ENCODE results near the gene FMNL2. TPM values are rescaled to one million over a fixed set of nuclear protein-coding genes. Genes with fewer than 3 reads are reported as not detected.

FMNL2 gene
- polyA plus RNA-seq, 1 donor from 2014 or later: 86.5 TPM

DNA sequence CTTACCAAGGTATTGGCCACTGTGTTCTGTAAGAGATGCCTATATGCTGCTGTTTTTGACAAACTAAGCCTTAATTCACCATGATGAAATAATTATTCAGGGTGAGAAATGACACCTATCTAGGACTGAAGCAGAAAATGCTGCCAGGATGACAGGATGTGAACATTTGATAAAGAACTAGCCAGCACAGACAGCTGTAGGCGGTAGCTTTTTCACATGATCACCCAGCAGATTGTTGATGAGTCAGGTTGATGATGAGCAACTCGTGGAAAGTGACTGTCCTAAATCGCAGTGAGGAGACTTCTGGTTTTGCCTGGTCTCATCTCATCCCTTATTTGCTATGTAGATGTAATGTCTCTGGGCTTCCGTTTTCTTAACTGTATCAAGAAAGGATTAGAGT is 238.2 kb downstream of the FMNL2 start:
- Histone ChIP-seq H3K27ac (ENCODE audit: low read length) (no peak overlapping the region), H3K9ac (ENCODE audit: low read length) (no peak overlapping the region), H2AFZ (ENCODE audit: low read depth, low read length) (no peak overlapping the region), H4K20me1 (ENCODE audit: insufficient read depth) (no peaks in the 10 kb centered on the region), H3K4me3 (ENCODE audit: low read length) (no peak overlapping the region), H3K27me3 (ENCODE audit: insufficient read depth, low read depth, low read length) (no peaks in the 10 kb centered on the region), H3K79me2 (replicated peaks; ENCODE audit: insufficient read depth, low read length) (no peaks in the 10 kb centered on the region), H3K4me2 (ENCODE audit: low read length) (no peak overlapping the region), H3K9me2 (ENCODE audit: insufficient read depth, low read length) (no peaks in the 10 kb centered on the region), H3K9me3 (ENCODE audit: low read length) (no peaks in the 10 kb centered on the region), H3F3A (ENCODE audit: insufficient read depth, low read length, poor library complexity, severe bottlenecking) (peaks cover 6% of the 10 kb centered on the region), H3K36me3 (ENCODE audit: insufficient read depth, low read length) (no peaks in the 10 kb centered on the region)
- TF ChIP-seq POLR2AphosphoS5 (IDR thresholded peaks at IDR 0.05): peak; percentile 10
- TF ChIP-seq EZH2 (IDR thresholded peaks at IDR 0.05; ENCODE audit: borderline replicate concordance, insufficient read depth, low read length, poor library complexity, severe bottlenecking): no peak

DNA sequence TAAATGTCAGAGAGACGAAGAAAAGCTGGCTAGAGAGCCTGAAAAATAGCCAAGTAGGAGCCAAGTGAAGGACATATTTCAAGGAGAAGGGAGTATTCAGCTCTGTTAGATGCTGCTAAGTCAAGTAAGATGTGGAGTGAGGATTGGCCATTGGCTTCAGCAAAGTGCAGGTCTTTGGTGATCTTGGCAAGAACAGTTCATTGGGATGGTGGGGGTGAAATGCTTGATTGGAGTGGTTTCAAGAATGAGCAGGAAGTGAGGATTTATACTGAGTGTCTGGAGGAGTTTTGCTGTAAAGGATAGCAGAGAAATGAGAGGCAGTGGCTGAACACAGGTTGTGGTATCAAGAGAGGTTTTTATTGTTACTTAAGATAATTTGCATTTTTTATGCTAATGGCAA is 242.6 kb downstream of the FMNL2 start:
- no peaks in the 10 kb centered on the region for H3K36me3 ChIP-seq (ENCODE audit: insufficient read depth, low read length)
- no peak overlapping the region for H3K4me2 ChIP-seq (ENCODE audit: low read length)
- no peaks in the 10 kb centered on the region for H3K9me3 ChIP-seq (ENCODE audit: low read length)
- no peak overlapping the region for H3K4me3 ChIP-seq (ENCODE audit: low read length)
- no peak overlapping the region for H2AFZ ChIP-seq (ENCODE audit: low read depth, low read length)
- no peak overlapping the region for H3K9ac ChIP-seq (ENCODE audit: low read length)
- no peak overlapping the region for H3K27ac ChIP-seq (ENCODE audit: low read length)
- TF ChIP-seq POLR2AphosphoS5 (IDR thresholded peaks at IDR 0.05): no peak
- no peak for TF ChIP-seq SMC3 (conservative IDR thresholded peaks at IDR 0.05; ENCODE audit: poor library complexity)
- TF ChIP-seq, protein P1, sequence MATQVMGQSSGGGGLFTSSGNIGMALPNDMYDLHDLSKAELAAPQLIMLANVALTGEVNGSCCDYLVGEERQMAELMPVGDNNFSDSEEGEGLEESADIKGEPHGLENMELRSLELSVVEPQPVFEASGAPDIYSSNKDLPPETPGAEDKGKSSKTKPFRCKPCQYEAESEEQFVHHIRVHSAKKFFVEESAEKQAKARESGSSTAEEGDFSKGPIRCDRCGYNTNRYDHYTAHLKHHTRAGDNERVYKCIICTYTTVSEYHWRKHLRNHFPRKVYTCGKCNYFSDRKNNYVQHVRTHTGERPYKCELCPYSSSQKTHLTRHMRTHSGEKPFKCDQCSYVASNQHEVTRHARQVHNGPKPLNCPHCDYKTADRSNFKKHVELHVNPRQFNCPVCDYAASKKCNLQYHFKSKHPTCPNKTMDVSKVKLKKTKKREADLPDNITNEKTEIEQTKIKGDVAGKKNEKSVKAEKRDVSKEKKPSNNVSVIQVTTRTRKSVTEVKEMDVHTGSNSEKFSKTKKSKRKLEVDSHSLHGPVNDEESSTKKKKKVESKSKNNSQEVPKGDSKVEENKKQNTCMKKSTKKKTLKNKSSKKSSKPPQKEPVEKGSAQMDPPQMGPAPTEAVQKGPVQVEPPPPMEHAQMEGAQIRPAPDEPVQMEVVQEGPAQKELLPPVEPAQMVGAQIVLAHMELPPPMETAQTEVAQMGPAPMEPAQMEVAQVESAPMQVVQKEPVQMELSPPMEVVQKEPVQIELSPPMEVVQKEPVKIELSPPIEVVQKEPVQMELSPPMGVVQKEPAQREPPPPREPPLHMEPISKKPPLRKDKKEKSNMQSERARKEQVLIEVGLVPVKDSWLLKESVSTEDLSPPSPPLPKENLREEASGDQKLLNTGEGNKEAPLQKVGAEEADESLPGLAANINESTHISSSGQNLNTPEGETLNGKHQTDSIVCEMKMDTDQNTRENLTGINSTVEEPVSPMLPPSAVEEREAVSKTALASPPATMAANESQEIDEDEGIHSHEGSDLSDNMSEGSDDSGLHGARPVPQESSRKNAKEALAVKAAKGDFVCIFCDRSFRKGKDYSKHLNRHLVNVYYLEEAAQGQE (IDR thresholded peaks at IDR 0.05; ENCODE audit: borderline replicate concordance): no peak
- TF ChIP-seq EZH2 (IDR thresholded peaks at IDR 0.05; ENCODE audit: borderline replicate concordance, insufficient read depth, low read length, poor library complexity, severe bottlenecking): no peak
- no peak for TF ChIP-seq MXI1 (conservative IDR thresholded peaks at IDR 0.05; ENCODE audit: poor library complexity, severe bottlenecking)
- no peak for TF ChIP-seq RAD21 (conservative IDR thresholded peaks at IDR 0.05)
- TF ChIP-seq TAF1 (IDR thresholded peaks at IDR 0.05; ENCODE audit: low read depth): no peak
- TF ChIP-seq EP300 (conservative IDR thresholded peaks at IDR 0.05; ENCODE audit: poor library complexity, severe bottlenecking): no peak
- TF ChIP-seq, protein P2, sequence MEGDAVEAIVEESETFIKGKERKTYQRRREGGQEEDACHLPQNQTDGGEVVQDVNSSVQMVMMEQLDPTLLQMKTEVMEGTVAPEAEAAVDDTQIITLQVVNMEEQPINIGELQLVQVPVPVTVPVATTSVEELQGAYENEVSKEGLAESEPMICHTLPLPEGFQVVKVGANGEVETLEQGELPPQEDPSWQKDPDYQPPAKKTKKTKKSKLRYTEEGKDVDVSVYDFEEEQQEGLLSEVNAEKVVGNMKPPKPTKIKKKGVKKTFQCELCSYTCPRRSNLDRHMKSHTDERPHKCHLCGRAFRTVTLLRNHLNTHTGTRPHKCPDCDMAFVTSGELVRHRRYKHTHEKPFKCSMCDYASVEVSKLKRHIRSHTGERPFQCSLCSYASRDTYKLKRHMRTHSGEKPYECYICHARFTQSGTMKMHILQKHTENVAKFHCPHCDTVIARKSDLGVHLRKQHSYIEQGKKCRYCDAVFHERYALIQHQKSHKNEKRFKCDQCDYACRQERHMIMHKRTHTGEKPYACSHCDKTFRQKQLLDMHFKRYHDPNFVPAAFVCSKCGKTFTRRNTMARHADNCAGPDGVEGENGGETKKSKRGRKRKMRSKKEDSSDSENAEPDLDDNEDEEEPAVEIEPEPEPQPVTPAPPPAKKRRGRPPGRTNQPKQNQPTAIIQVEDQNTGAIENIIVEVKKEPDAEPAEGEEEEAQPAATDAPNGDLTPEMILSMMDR (IDR thresholded peaks at IDR 0.05; ENCODE audit: poor library complexity, severe bottlenecking): no peak
- H3K79me2 ChIP-seq (replicated peaks; ENCODE audit: insufficient read depth, low read length): no peaks in the 10 kb centered on the region
- no peaks in the 10 kb centered on the region for H3K27me3 ChIP-seq (ENCODE audit: insufficient read depth, low read depth, low read length)
- no peaks in the 10 kb centered on the region for H3K9me2 ChIP-seq (ENCODE audit: insufficient read depth, low read length)
- H3F3A ChIP-seq (ENCODE audit: insufficient read depth, low read length, poor library complexity, severe bottlenecking): peaks cover 6% of the 10 kb centered on the region
- H4K20me1 ChIP-seq (ENCODE audit: insufficient read depth): no peaks in the 10 kb centered on the region

GRCh38 chr2:152578573-152578972 is 243.6 kb downstream of the FMNL2 start:
- no peaks in the 10 kb centered on the region for H3K27me3 ChIP-seq (ENCODE audit: insufficient read depth, low read depth, low read length)
- no peaks in the 10 kb centered on the region for H3K36me3 ChIP-seq (ENCODE audit: insufficient read depth, low read length)
- no peaks in the 10 kb centered on the region for H3K79me2 ChIP-seq (replicated peaks; ENCODE audit: insufficient read depth, low read length)
- H4K20me1 ChIP-seq (ENCODE audit: insufficient read depth): no peaks in the 10 kb centered on the region
- H3K9ac ChIP-seq (ENCODE audit: low read length): no peak overlapping the region
- no peak overlapping the region for H3K27ac ChIP-seq (ENCODE audit: low read length)
- no peak overlapping the region for H3K4me3 ChIP-seq (ENCODE audit: low read length)
- H3K9me2 ChIP-seq (ENCODE audit: insufficient read depth, low read length): no peaks in the 10 kb centered on the region
- no peaks in the 10 kb centered on the region for H3K9me3 ChIP-seq (ENCODE audit: low read length)
- H3K4me2 ChIP-seq (ENCODE audit: low read length): no peak overlapping the region
- H3F3A ChIP-seq (ENCODE audit: insufficient read depth, low read length, poor library complexity, severe bottlenecking): peaks cover 5% of the 10 kb centered on the region
- no peak for TF ChIP-seq MXI1 (conservative IDR thresholded peaks at IDR 0.05; ENCODE audit: poor library complexity, severe bottlenecking)
- no peak for TF ChIP-seq POLR2AphosphoS5 (IDR thresholded peaks at IDR 0.05)
- TF ChIP-seq TAF1 (IDR thresholded peaks at IDR 0.05; ENCODE audit: low read depth): no peak
- TF ChIP-seq SMC3 (conservative IDR thresholded peaks at IDR 0.05; ENCODE audit: poor library complexity): no peak
- TF ChIP-seq, protein P2 (IDR thresholded peaks at IDR 0.05; ENCODE audit: poor library complexity, severe bottlenecking): no peak
- TF ChIP-seq, protein P1 (IDR thresholded peaks at IDR 0.05; ENCODE audit: borderline replicate concordance): no peak
- no peak for TF ChIP-seq RAD21 (conservative IDR thresholded peaks at IDR 0.05)
- no peak for TF ChIP-seq EZH2 (IDR thresholded peaks at IDR 0.05; ENCODE audit: borderline replicate concordance, insufficient read depth, low read length, poor library complexity, severe bottlenecking)
- TF ChIP-seq EP300 (conservative IDR thresholded peaks at IDR 0.05; ENCODE audit: poor library complexity, severe bottlenecking): no peak
- no peak overlapping the region for H2AFZ ChIP-seq (ENCODE audit: low read depth, low read length)
